ENCODE data around the gene ASPM.

ASPM gene, protein sequence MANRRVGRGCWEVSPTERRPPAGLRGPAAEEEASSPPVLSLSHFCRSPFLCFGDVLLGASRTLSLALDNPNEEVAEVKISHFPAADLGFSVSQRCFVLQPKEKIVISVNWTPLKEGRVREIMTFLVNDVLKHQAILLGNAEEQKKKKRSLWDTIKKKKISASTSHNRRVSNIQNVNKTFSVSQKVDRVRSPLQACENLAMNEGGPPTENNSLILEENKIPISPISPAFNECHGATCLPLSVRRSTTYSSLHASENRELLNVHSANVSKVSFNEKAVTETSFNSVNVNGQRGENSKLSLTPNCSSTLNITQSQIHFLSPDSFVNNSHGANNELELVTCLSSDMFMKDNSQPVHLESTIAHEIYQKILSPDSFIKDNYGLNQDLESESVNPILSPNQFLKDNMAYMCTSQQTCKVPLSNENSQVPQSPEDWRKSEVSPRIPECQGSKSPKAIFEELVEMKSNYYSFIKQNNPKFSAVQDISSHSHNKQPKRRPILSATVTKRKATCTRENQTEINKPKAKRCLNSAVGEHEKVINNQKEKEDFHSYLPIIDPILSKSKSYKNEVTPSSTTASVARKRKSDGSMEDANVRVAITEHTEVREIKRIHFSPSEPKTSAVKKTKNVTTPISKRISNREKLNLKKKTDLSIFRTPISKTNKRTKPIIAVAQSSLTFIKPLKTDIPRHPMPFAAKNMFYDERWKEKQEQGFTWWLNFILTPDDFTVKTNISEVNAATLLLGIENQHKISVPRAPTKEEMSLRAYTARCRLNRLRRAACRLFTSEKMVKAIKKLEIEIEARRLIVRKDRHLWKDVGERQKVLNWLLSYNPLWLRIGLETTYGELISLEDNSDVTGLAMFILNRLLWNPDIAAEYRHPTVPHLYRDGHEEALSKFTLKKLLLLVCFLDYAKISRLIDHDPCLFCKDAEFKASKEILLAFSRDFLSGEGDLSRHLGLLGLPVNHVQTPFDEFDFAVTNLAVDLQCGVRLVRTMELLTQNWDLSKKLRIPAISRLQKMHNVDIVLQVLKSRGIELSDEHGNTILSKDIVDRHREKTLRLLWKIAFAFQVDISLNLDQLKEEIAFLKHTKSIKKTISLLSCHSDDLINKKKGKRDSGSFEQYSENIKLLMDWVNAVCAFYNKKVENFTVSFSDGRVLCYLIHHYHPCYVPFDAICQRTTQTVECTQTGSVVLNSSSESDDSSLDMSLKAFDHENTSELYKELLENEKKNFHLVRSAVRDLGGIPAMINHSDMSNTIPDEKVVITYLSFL (N-terminal part only)

DNA sequence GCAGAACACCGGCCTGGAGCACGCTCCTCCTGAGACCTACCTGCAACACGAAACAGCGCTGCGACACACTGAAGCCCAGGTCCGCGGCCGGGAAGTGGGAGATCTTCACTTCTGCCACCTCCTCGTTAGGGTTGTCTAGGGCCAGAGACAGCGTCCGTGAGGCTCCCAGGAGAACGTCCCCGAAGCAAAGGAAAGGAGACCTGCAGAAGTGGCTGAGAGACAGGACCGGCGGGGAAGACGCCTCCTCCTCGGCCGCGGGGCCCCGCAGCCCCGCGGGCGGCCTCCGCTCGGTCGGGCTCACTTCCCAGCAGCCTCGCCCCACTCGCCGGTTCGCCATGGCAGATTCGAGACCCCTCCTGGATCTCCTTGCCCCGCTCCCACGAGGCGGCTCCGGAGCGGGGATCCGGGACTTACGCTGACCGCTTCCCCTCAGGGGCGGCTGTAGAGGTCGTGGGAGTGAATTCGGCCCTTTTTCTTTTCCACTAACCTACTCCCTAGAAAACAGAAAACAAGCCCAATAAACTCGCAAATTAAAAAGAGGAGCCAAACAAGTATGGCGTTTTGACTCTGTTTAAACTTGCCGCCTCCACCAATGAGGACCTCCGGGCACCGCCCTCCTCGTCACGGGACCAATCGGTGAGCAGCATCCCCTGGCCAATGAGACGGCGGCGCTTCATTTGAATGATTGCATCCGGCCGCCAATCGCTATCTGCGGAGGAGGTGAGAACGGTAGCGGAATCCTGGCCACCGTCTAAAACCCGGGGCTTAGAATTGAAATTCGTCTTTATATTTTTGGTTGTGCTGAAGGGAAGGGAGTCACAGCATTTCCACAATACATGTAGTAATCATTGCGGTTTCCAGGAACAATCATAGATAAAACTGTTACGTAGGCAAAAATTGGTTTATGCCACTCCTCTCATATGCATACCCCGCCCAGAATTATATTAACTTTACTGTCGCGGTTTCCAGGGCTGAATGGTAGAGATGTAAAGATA is at the start of gene ASPM:
Gene ASPM (minus strand): TSS at position 569 of the 995 bp plus-strand sequence. CDS start 232 bp downstream, at position 337.
- peak; percentile 96 for DNase-seq (ENCODE audit: low read depth)
- TF ChIP-seq, protein P1, sequence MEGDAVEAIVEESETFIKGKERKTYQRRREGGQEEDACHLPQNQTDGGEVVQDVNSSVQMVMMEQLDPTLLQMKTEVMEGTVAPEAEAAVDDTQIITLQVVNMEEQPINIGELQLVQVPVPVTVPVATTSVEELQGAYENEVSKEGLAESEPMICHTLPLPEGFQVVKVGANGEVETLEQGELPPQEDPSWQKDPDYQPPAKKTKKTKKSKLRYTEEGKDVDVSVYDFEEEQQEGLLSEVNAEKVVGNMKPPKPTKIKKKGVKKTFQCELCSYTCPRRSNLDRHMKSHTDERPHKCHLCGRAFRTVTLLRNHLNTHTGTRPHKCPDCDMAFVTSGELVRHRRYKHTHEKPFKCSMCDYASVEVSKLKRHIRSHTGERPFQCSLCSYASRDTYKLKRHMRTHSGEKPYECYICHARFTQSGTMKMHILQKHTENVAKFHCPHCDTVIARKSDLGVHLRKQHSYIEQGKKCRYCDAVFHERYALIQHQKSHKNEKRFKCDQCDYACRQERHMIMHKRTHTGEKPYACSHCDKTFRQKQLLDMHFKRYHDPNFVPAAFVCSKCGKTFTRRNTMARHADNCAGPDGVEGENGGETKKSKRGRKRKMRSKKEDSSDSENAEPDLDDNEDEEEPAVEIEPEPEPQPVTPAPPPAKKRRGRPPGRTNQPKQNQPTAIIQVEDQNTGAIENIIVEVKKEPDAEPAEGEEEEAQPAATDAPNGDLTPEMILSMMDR (IDR thresholded peaks at IDR 0.05; ENCODE audit: insufficient read depth, low read depth, low read length, missing control alignments): no peak

DNA sequence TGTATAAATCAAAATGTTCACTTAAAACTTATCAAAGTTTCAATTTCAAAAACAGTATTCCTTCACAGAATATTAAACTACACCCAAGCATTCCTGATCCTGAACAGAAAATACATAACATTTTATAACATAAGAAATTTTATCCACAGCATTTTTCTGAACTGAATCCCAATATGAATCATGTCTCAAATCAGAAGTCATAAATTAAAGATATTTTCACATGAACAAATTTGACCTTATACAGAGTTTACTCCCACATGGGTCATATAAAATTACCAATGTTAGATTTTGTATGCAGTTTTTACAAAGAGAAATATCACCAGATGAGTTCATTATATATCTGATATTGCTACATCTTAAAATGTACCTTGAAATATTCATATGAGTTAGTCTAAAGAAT is 48.6 kb upstream of the ASPM start:
- no peak for DNase-seq (ENCODE audit: low read depth)
- TF ChIP-seq, protein P1 (IDR thresholded peaks at IDR 0.05; ENCODE audit: insufficient read depth, low read depth, low read length, missing control alignments): no peak
- H3K4me3 ChIP-seq (ENCODE audit: low read length): no peak overlapping the region

More for the DNA sequence above, at the start of gene ASPM:
- peak within 1 kb of the TSS; percentile 81 for H3K4me3 ChIP-seq (ENCODE audit: low read length)

DNA sequence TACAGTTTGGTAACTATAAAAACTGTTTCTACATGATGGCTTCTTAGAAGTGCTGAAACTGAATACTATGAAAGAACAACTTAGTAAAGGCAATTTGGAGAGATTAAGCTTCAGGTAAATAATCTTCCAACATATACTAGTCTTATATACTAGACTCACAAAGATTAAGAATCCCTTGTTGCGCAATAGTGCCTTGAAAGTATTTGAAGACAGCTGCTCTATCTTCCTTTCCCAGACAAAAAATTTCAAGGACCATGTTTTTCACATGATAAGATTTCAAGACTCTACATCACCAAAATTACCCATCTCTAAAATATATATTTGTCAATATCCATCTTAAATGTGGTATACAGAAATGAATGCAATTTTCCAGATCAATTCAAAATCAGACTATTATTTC is 37.7 kb upstream of the ASPM start:
- H3K4me3 ChIP-seq (ENCODE audit: low read length): no peak overlapping the region
- TF ChIP-seq, protein P1 (IDR thresholded peaks at IDR 0.05; ENCODE audit: insufficient read depth, low read depth, low read length, missing control alignments): no peak
- peak; percentile 11 for DNase-seq (ENCODE audit: low read depth)

DNA sequence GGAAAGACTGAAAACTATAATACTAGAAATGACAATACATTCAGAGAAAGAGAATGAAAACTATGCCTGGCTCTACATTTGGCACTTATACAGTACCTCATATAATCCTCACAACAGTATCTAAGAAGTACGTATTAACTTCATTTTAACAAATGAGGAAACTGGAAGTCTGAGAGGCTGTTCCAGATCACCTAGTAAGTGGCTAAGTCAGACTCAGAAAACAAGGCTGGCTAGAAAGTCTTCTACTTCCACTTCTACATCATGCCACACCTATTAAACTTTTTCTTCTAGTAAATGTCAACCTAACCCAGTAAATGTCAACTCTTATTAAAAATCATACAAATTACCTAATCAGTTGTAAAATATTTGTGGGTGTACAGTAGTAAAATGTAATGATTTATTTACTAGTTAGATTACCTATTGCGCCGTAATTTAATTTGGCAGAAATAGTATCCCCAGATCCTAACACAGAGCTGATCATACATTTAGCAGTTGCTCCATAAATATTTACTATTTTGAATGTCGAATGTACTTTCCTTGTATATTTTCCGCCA is 36.8 kb upstream of the ASPM start:
- TF ChIP-seq, protein P1 (IDR thresholded peaks at IDR 0.05; ENCODE audit: insufficient read depth, low read depth, low read length, missing control alignments): no peak
- no peak overlapping the region for H3K4me3 ChIP-seq (ENCODE audit: low read length)
- no peak for DNase-seq (ENCODE audit: low read depth)

DNA sequence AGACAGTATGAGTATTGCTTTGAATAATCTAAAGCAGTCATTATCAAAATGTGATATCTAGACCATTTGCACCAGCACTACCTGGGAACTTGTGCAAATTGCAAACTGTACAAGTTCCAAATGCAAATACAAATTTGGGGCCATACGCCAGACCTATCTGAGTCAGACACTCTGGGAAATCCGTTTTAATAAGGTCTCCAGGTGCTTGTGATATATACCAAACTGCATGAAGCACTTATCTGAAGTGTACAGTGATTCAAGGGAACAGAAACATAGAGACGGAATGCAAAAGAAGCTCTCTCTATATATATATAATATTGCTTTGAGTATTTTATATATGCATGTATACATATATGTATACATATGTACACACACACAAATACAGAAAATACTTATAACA is 36.2 kb upstream of the ASPM start:
- no peak overlapping the region for H3K4me3 ChIP-seq (ENCODE audit: low read length)
- TF ChIP-seq, protein P1 (IDR thresholded peaks at IDR 0.05; ENCODE audit: insufficient read depth, low read depth, low read length, missing control alignments): no peak
- no peak for DNase-seq (ENCODE audit: low read depth)
